ENCODE results near the gene KRT3. TPM values are rescaled to one million over a fixed set of nuclear protein-coding genes. Genes with fewer than 3 reads are reported as not detected.

Gene KRT3
- total and polyA plus RNA-seq, 2 donors from 2014 or later = not detected

GRCh38 chr12:52834727-52835001 is 38.7 kb upstream of the KRT3 start:
- intact Hi-C loops (cut with DNase I) = no loop called here
- no peaks in the 10 kb centered on the region for H3K9me3 ChIP-seq (ENCODE audit: control insufficient read depth in 2 of 3, insufficient read depth in 1 of 3, low read length in 3 of 3)
- H3K27ac ChIP-seq (ENCODE audit: low read depth in 2 of 2, low read length in 2 of 2) = no peak overlapping the region
- no peaks in the 10 kb centered on the region for H3K36me3 ChIP-seq (ENCODE audit: control insufficient read depth in 2 of 3, insufficient read depth in 3 of 3, low read length in 3 of 3)
- no peaks in the 10 kb centered on the region for H3K4me1 ChIP-seq (ENCODE audit: control insufficient read depth in 2 of 3, insufficient read depth in 2 of 3, low read depth in 1 of 3, low read length in 3 of 3)
- FAIRE-seq = no peak
- no peak overlapping the region for H3K4me3 ChIP-seq (ENCODE audit: low read length in 3 of 3)
- TF ChIP-seq CTCF (IDR thresholded peaks at IDR 0.05; ENCODE audit: borderline replicate concordance, extremely low read depth, insufficient read depth) = no peak
- H3K27me3 ChIP-seq (ENCODE audit: control insufficient read depth, insufficient read depth, low read length) = no peaks in the 10 kb centered on the region
- H3K9ac ChIP-seq (ENCODE audit: low read length in 3 of 3) = no peak overlapping the region
- no peak for DNase-seq

DNA sequence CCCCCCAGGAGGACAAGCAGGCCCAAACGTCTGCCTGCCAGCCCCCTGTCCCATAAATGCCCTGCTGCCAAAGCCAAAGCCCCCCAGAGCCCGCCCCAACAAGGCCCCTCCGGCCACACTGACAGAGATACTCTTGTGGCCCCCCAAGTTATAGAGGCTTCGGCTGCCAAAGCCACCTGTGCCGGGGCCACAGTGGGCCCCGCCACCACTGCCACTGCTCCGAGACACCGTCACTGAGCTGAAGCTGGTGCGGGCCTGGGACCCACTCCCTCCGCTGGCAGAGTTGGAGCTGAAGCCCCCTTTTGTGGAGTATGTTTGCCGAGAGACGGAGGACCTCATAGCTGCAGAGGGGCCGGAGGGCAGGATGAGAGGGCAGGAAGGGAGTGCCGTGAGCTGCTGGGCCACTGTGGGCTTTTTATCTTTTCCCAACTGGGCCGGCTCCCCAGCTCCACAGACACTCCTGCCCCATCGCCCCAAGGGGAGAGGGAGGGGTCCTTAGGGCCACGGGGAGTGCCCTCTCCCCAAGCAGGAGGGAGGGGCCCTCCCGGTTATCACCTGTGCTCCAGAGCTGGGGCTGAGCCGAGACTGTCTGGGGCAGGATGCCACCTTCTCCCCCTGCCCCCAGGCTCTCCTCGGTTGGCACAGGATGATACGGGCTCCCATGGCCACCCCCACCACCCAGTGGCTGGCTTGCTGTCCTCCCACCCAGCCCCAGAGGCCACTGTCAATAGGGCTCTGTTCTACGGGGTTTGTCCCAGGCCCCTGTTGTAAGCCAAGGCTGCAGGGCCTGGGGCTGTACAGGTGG is 38.2 kb upstream of the KRT3 start, which contains the start of gene KRT79:
Gene KRT79, minus strand, starts transcription at position 390 of the 805 bp plus-strand sequence. Its CDS starts 51 bp downstream, at position 339.
- H3K4me3 ChIP-seq (ENCODE audit: low read length in 3 of 3) = no peak within 1 kb of the TSS
- FAIRE-seq = no peak
- H3K9ac ChIP-seq (ENCODE audit: low read length in 3 of 3) = no peak within 1 kb of the TSS
- H3K4me1 ChIP-seq (ENCODE audit: control insufficient read depth in 2 of 3, insufficient read depth in 2 of 3, low read depth in 1 of 3, low read length in 3 of 3) = no peaks in the 10 kb centered on the region
- no peak within 1 kb of the TSS for H3K27ac ChIP-seq (ENCODE audit: low read depth in 2 of 2, low read length in 2 of 2)
- TF ChIP-seq CTCF (IDR thresholded peaks at IDR 0.05; ENCODE audit: borderline replicate concordance, extremely low read depth, insufficient read depth) = no peak
- DNase-seq = no peak
- H3K36me3 ChIP-seq (ENCODE audit: control insufficient read depth in 2 of 3, insufficient read depth in 3 of 3, low read length in 3 of 3) = no peaks in the 10 kb centered on the region
- H3K27me3 ChIP-seq (ENCODE audit: control insufficient read depth, insufficient read depth, low read length) = no peaks in the 10 kb centered on the region
- intact Hi-C loops (cut with DNase I) = no loop called here
- H3K9me3 ChIP-seq (ENCODE audit: control insufficient read depth in 2 of 3, insufficient read depth in 1 of 3, low read length in 3 of 3) = no peaks in the 10 kb centered on the region

- no peaks in the 10 kb centered on the region for H3K36me3 ChIP-seq (ENCODE audit: control insufficient read depth in 2 of 3, insufficient read depth in 3 of 3, low read length in 3 of 3)
- no peak overlapping the region for H3K4me3 ChIP-seq (ENCODE audit: low read length in 3 of 3)
- TF ChIP-seq CTCF (IDR thresholded peaks at IDR 0.05; ENCODE audit: borderline replicate concordance, extremely low read depth, insufficient read depth) = no peak
- intact Hi-C loops (cut with DNase I) = no loop called here
- H3K4me1 ChIP-seq (ENCODE audit: control insufficient read depth in 2 of 3, insufficient read depth in 2 of 3, low read depth in 1 of 3, low read length in 3 of 3) = no peaks in the 10 kb centered on the region
- no peak overlapping the region for H3K9ac ChIP-seq (ENCODE audit: low read length in 3 of 3)
- H3K27me3 ChIP-seq (ENCODE audit: control insufficient read depth, insufficient read depth, low read length) = no peaks in the 10 kb centered on the region
- DNase-seq (no peak), FAIRE-seq (no peak)
- no peak overlapping the region for H3K27ac ChIP-seq (ENCODE audit: low read depth in 2 of 2, low read length in 2 of 2)
- H3K9me3 ChIP-seq (ENCODE audit: control insufficient read depth in 2 of 3, insufficient read depth in 1 of 3, low read length in 3 of 3) = no peaks in the 10 kb centered on the region
Measured at GRCh38 chr12:52832985-52833905, 37.3 kb upstream of the KRT3 start.
